Activated effector memory CD4-positive, alpha-beta T cell treated with anti-CD3 and anti-CD28 coated beads, Interleukin-2, amount 50 U/mL, for 16 hours (primary cell): ENCODE results near the gene OR7G1.
"Not testable (repeated sequence)": the region's sequence is repeated elsewhere in the genome, so short reads cannot be mapped to it uniquely, and the experiment has no call there.

Experiments used
- DNase-seq: peaks from one replicate; pipeline ENCODE4 v3.0.0-alpha.2; 2020

Gene OR7G1

DNA sequence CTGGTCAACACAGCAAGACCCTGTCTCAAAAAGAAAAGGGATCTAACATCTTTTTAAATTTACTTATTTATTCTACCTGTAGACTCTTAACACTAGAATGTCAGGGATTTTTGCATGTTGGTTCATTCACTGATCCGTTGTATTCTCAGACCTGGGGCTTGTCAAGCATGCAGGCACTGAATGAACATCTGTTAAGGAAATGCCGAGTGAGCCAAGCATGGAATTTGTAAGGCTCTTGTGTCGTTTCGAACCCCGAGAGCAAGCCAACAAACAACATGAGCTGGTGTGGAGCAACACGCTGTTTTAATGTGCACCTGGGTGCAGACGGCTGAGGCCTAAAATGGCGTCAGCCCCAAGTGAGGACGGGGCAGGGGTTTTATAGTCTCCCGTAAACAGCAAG is 38.7 kb downstream of the OR7G1 start:
- DNase-seq = no peak

DNA sequence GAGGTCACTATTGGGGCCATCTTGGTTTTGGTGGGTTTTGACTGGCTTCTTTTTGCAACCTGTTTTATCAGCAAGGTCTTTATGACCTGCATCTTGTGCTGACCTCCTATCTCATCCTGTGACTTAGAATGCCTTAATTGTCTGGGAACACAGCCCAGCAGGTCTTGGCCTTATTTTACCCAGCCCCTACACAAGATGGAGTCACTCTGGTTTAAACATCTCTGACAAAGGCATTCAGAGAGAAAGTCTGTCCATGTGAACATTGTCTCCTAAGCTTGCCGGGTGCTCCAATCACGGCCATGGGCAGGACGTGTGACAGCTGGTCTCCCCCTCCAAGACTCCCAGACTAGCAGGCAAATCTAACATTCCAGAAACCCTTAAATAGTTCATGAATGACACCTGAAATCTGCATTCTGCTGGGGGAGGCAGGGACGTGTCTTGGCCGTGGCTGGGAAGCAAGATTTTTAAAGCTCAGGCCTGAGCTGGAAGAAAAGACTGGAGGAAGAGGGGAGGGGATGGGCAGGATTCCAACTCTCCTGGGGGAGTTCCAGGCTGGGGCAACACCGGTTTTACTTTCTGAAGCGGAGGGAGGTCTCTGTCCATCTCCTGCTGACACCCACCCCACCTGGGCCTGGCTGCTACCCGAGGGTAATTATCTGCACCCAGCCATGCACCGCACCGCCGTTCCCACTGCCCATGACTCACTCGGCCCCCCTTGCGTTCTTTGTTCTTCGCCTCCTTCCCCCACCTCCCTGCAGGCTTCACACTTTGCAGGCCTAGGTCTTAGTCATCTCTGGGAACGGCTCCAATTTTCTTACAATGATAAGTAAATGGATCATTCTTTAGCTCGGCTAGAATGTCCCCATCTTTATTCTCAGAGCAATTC is 40.3 kb downstream of the OR7G1 start:
- DNase-seq = no peak

DNA sequence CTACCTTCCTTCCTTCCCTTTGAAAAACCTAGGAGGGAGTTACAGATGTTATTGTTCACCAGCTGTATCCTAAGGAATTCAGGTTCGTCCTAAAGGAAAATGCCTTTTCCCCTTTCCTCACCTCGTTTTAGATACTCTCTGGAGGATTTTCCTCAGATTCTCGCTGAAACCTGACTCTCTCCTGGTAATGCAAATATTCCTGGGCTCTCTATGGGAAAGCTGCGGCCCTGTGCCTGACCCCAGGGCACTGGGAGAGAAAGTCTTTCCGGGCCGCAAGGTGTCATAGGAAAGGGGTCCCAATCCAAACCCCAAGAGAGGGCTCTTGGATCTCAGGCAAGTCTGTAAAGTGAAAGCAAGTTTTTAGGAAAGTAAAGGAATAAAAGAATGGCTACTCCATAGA is 41.8 kb downstream of the OR7G1 start:
- DNase-seq = no peak

DNA sequence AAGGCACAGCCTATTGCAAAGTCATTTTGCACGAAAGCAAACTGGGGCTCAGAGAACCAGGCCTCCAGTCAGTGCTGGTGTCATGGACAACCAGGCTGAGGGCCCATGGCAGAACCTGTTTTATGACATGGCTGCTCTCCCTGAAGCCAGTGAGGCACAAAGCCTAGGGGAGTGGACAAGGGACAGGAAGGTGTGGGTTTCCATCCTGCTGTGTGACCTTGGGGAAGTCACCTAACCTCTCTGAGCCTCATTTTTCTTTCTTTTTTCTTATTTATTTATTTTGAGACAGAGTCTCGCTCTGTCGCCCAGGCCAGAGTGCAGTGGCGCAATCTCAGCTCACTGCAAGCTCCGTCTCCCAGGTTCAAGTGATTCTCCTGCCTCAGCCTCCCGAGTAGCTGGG is 43.8 kb downstream of the OR7G1 start:
- DNase-seq = not testable (repeated sequence)

DNA sequence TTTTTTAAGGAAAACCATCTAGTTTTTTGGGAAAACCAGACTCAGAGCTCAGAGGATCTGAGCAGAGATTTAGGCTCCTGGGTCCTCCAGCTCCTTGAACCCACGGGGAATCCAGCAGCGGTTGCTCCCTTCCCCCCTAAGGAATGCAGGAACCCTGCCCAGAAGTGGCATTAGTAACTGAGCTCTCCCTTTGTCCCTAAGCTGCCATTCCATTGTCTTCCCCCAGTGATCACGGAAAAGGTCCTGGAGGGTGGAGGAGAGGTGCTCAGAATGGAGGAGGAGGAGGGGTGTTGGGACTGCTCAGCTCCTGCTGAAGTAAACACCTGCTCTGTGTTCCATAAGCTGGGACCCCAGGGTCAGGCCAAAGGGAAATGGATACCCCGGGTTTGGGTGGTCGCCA is 45.5 kb downstream of the OR7G1 start:
- no peak for DNase-seq

DNA sequence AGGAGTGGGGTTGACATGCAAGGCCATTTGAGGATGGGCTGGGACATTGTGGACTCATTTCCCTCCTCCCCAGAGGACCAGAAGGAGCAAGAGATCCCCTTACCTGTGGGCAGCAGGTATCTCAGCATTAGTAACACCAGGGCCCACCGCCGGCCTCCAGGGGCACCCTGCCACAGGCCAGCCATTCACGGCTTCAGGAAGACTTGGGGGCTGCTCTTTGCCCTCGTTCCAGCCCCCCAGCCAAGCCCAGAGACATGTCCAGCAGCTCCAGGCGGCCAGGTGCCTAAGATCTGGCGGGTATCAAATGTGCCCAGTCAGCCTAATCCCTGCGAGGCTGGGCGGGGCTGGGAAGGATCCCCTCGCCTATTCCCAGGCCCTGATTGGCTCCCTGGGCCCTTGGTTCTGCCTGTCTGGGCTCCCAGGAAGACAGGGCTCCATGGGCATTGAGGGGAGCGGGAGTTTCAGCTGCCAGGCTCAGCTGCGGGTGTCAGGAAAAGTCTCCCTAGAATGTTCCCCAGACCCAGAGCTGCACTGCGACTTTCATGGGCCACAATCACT is 50.0 kb downstream of the OR7G1 start:
- DNase-seq = no peak
